ENCODE data around the gene HEATR5A.
"Not testable (repeated sequence)": the region's sequence is repeated elsewhere in the genome, so short reads cannot be mapped to it uniquely, and the experiment has no call there.

The HEATR5A gene

GRCh38 chr14:31280871-31281220 lies 139.5 kb downstream of the HEATR5A start:
- DNase-seq (ENCODE audit: low read depth), result no peak

GRCh38 chr14:31280132-31280870 lies 140.0 kb downstream of the HEATR5A start:
- no peak for DNase-seq (ENCODE audit: low read depth)

GRCh38 chr14:31278883-31279282 lies 141.5 kb downstream of the HEATR5A start:
- DNase-seq (ENCODE audit: low read depth), result no peak

- no peak for DNase-seq (ENCODE audit: low read depth)
These were observed 143.3 kb downstream of the HEATR5A start for GRCh38 chr14:31277085-31277484.

GRCh38 chr14:31276417-31276816 lies 143.9 kb downstream of the HEATR5A start:
- DNase-seq (ENCODE audit: low read depth), result not testable (repeated sequence)

GRCh38 chr14:31275731-31276130 lies 144.6 kb downstream of the HEATR5A start:
- no peak for DNase-seq (ENCODE audit: low read depth)

- no peak for DNase-seq (ENCODE audit: low read depth)
These were observed 148.7 kb downstream of the HEATR5A start for GRCh38 chr14:31271648-31272047.

GRCh38 chr14:31270196-31270772 lies 150.1 kb downstream of the HEATR5A start:
- no peak for DNase-seq (ENCODE audit: low read depth)

- DNase-seq (ENCODE audit: low read depth), result no peak
These were observed 150.6 kb downstream of the HEATR5A start for GRCh38 chr14:31269634-31270195.

- no peak for DNase-seq (ENCODE audit: low read depth)
These were observed 152.1 kb downstream of the HEATR5A start for GRCh38 chr14:31268216-31268615.

- no peak for DNase-seq (ENCODE audit: low read depth)
These were observed 153.7 kb downstream of the HEATR5A start for GRCh38 chr14:31266437-31267331.

- DNase-seq (ENCODE audit: low read depth), result no peak
These were observed 154.5 kb downstream of the HEATR5A start for GRCh38 chr14:31265701-31266398.

GRCh38 chr14:31263485-31264133 lies 156.7 kb downstream of the HEATR5A start:
- DNase-seq (ENCODE audit: low read depth), result no peak

- DNase-seq (ENCODE audit: low read depth), result no peak
These were observed 158.3 kb downstream of the HEATR5A start for GRCh38 chr14:31261859-31262731.

- DNase-seq (ENCODE audit: low read depth), result no peak
These were observed 158.9 kb downstream of the HEATR5A start for GRCh38 chr14:31261523-31261858.

GRCh38 chr14:31259040-31259435 lies 161.3 kb downstream of the HEATR5A start:
- DNase-seq (ENCODE audit: low read depth), result not testable (repeated sequence)

GRCh38 chr14:31258427-31259039 lies 161.8 kb downstream of the HEATR5A start:
- no peak for DNase-seq (ENCODE audit: low read depth)

- DNase-seq (ENCODE audit: low read depth), result not testable (repeated sequence)
These were observed 162.6 kb downstream of the HEATR5A start for GRCh38 chr14:31257554-31258426.

- DNase-seq (ENCODE audit: low read depth), result no peak
These were observed 163.2 kb downstream of the HEATR5A start for GRCh38 chr14:31257244-31257553.

Data from activated T-helper 9 cell treated with anti-CD3 and anti-CD28 coated beads, Interleukin-2, amount 50 U/mL, for 16 hours (primary cell).